Upper lobe of right lung (tissue), 1 donor: ENCODE data around the gene CDC42. TPM values are rescaled to one million over a fixed set of nuclear protein-coding genes. Genes with fewer than 3 reads are reported as not detected.

Experiments
- ATAC-seq: fragments of 200-7000 bp; cut with Tn5 transposase; one replicate; pipeline ENCODE4 v1.9.1; 2020; ENCODE audit warnings: mild to moderate bottlenecking, moderate library complexity
- DNase-seq: peaks from one replicate; pipeline ENCODE4 v3.0.0-alpha.2; 2020
- H3K27ac ChIP-seq: fragments of 200-600 bp; one replicate; pipeline ENCODE4 v1.8.0; 2022
- H3K27me3 ChIP-seq: fragments of 200-600 bp; one replicate; pipeline ENCODE4 v1.8.0; 2022; ENCODE audit warnings: mild to moderate bottlenecking
- H3K36me3 ChIP-seq: fragments of 200-600 bp; one replicate; pipeline ENCODE4 v1.8.0; 2022
- H3K4me1 ChIP-seq: fragments of 200-600 bp; one replicate; pipeline ENCODE4 v1.8.0; 2022
- H3K4me3 ChIP-seq: fragments of 200-600 bp; one replicate; pipeline ENCODE4 v1.8.0; 2022; ENCODE audit warnings: mild to moderate bottlenecking
- H3K9me3 ChIP-seq: fragments of 200-600 bp; one replicate; pipeline ENCODE4 v1.8.0; 2022
- intact Hi-C: fragments of 100-400 bp; cut with DNase I; formaldehyde crosslinking; loops from one replicate; pipeline ENCODE4 v1.11.0; 2022
- total RNA-seq: library from RNA; stranded (reverse); fragmentation: NEBNext Ultra II Directional; extraction: Animal tissue kit (Norgen Biotek cat#: 25700); gene quantifications from one replicate; pipeline ENCODE4 v1.2.1, GENCODE V29; 2021
- TF ChIP-seq, protein P1 (sequence below): fragments of 200-600 bp; IDR thresholded peaks from one replicate; pipeline ENCODE4 v1.8.0; 2022; ENCODE audit warnings: antibody characterized with exemption
- donor health status: DM: no; HTN: yes; CAD: no; lungs with severe emphysema.

Gene CDC42
- total RNA-seq, 1 donor from 2014 or later = 234 TPM

DNA sequence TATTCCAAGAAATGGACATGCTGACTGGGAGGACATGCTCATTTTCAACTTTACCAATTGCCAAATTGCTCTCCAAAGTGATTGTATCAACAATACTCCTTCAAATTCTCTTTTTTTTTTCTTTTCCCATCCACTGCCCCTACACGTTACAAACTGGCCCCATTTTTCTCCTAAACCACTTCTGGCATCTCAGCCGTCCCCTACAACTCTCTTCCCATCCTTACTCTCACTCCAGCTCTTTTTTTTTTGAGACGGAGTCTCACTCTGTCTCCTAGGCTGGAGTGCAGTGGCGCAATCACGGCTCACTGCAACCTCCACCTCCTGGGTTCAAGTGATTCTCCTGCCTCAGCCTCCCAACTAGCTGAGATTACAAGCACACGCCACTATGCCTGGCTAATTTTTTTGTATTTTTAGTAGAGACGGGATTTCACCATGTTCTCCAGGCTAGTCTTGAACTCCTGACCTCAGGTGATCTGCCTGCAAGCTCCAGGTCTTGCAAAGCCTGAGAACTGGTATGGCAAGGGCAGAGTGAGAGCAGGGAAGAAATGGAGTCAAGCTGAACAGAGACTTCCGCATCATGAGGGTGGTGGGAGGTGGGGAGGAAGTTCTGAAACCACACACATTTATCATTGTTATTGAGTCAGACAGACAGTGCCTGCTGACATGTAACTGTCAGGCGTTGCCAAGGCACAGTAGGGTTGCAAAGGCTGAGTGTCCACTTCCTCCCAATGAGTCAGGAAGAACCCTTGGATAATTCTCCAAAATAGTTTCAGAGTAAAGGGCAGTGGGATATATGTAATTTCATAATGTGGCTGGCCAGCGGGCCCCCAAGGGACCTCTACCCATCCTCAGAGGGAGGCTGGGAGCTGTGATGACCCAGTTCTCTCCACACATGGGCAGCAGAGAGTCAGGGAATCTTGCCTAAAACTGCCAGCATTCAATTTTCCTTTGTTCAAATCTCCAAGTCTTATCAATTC is 33.6 kb upstream of the CDC42 start:
- Histone ChIP-seq H3K4me1 (no peaks in the 10 kb centered on the region), H3K27ac (peak overlapping the region; percentile 65), H3K36me3 (no peaks in the 10 kb centered on the region), H3K9me3 (no peaks in the 10 kb centered on the region), H3K27me3 (no peaks in the 10 kb centered on the region), H3K4me3 (no peak overlapping the region)
- TF ChIP-seq, protein P1, sequence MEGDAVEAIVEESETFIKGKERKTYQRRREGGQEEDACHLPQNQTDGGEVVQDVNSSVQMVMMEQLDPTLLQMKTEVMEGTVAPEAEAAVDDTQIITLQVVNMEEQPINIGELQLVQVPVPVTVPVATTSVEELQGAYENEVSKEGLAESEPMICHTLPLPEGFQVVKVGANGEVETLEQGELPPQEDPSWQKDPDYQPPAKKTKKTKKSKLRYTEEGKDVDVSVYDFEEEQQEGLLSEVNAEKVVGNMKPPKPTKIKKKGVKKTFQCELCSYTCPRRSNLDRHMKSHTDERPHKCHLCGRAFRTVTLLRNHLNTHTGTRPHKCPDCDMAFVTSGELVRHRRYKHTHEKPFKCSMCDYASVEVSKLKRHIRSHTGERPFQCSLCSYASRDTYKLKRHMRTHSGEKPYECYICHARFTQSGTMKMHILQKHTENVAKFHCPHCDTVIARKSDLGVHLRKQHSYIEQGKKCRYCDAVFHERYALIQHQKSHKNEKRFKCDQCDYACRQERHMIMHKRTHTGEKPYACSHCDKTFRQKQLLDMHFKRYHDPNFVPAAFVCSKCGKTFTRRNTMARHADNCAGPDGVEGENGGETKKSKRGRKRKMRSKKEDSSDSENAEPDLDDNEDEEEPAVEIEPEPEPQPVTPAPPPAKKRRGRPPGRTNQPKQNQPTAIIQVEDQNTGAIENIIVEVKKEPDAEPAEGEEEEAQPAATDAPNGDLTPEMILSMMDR = no peak
- peak; percentile 94 for ATAC-seq
- intact Hi-C loops = no loop called here
- DNase-seq = no peak

DNA sequence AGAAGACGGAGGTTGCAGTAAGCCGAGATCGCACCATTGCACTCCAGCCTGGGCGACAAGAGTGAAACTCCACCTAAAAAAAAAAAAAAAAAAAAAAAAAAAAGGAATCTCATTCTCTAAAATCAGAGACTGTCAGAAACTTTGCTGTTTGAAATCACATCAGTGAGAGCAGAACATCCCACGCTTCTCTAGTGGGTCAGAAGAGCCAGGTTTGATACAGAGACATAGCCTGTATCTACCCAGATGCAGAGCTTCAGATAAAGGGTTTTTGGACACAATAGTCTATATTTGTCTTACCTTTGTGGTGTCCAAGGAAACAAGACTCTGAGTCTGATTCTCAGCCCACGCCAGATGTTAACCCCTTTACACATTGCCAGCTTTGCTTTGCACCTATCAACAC is 31.4 kb upstream of the CDC42 start:
- no peak overlapping the region for H3K4me3 ChIP-seq
- H3K4me1 ChIP-seq = peaks cover 9% of the 10 kb centered on the region
- ATAC-seq = no peak
- H3K27ac ChIP-seq = no peak overlapping the region
- H3K36me3 ChIP-seq = no peaks in the 10 kb centered on the region
- no peak for DNase-seq
- TF ChIP-seq, protein P1 = no peak
- intact Hi-C loops = no loop called here
- H3K27me3 ChIP-seq = no peaks in the 10 kb centered on the region
- H3K9me3 ChIP-seq = no peaks in the 10 kb centered on the region

- peaks cover 17% of the 10 kb centered on the region for H3K4me1 ChIP-seq
- H3K9me3 ChIP-seq = no peaks in the 10 kb centered on the region
- ATAC-seq = peak; percentile 69
- TF ChIP-seq, protein P1 = no peak
- H3K27ac ChIP-seq = peak overlapping the region; percentile 99
- intact Hi-C loops = no loop called here
- H3K27me3 ChIP-seq = no peaks in the 10 kb centered on the region
- peak overlapping the region; percentile 99 for H3K4me3 ChIP-seq
- DNase-seq = peak; percentile 76
- no peaks in the 10 kb centered on the region for H3K36me3 ChIP-seq
Measured at GRCh38 chr1:22024485-22025367, 27.8 kb upstream of the CDC42 start.

GRCh38 chr1:22025368-22026155 is 26.9 kb upstream of the CDC42 start:
- ATAC-seq (peak; percentile 93), DNase-seq (peak; percentile 91)
- H3K27me3 ChIP-seq = no peaks in the 10 kb centered on the region
- no peaks in the 10 kb centered on the region for H3K36me3 ChIP-seq
- TF ChIP-seq, protein P1 = no peak
- H3K27ac ChIP-seq = peak overlapping the region; percentile 99
- H3K4me3 ChIP-seq = peak overlapping the region; percentile 99
- intact Hi-C loops = no loop called here
- H3K9me3 ChIP-seq = no peaks in the 10 kb centered on the region
- peaks cover 17% of the 10 kb centered on the region for H3K4me1 ChIP-seq

DNA sequence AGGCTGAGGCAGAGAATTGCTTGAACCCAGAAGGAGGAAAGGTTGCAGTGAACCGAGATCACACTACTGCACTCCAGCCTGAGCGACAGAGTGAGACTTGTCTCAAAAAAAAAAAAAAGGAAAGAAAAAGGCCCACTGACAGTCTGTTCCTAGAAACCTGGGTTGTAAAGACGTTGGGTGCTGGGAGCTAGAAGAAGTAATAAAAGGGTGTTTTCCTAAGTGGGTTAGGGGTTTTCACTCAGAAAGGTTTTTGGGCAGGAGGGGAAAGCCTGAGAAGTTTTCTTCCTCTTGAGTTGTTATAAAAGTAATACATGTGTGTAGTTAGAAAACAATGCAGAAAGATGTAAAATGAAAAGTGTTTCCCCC is 25.6 kb upstream of the CDC42 start:
- Histone ChIP-seq H3K4me1 (peaks cover 21% of the 10 kb centered on the region), H3K27ac (no peak overlapping the region)

More for the DNA sequence above, 25.6 kb upstream of the CDC42 start:
- no peak for DNase-seq
- no peak for ATAC-seq
- TF ChIP-seq, protein P1 = no peak
- Histone ChIP-seq H3K9me3 (no peaks in the 10 kb centered on the region), H3K27me3 (no peaks in the 10 kb centered on the region), H3K4me3 (no peak overlapping the region), H3K36me3 (no peaks in the 10 kb centered on the region)
- intact Hi-C loops = no loop called here
